HK-2 (cell line): ENCODE measurements around the gene SDK1.

Experiments
- DNase-seq: peaks from one replicate; pipeline ENCODE4 v3.0.0-alpha.2; 2018; ENCODE audit not compliant: unreplicated experiment

The SDK1 gene

DNA sequence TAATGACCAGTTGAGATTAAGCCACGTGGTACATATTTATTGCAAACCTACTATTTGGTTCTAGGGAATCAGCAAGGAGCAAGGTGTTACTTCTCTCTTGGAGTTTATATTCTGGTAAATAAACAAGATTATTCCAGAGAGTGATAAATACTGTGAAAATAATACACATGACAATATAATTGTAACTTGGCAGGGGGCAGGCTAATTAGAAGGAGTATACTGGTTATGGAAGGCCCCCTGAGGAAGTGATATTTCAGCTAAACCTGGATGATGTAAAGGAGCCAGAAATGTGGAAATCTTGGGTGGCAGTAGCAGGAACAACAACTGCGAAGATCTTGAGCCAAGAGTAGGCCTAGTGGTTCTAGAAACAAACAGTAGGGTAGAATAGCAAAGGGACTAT, 111.8 kb downstream of the SDK1 start:
- DNase-seq = no peak

DNA sequence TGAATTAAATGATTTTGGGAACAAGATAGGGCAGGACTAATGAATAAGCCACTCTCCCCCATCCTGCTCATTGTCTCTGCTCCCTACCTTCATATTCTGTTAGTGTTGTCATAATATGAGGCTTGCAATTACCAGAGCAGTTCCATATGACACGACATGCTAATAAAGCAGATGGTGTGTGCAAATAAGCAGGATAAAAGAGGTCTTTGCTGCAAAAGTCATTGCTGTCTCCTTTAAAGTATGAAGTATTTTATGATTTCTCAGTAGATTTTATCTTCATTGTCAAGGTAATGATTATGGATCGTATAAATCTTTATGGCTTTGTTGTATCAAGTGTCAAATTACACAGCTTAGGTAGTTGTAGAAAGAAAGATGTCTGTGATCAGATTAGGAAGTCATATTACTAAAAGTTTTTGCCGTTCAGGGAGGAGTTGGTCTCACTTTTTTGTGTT, 114.8 kb downstream of the SDK1 start:
- no peak for DNase-seq

GRCh38 chr7:3416453-3416852, 115.4 kb downstream of the SDK1 start:
- no peak for DNase-seq

DNA sequence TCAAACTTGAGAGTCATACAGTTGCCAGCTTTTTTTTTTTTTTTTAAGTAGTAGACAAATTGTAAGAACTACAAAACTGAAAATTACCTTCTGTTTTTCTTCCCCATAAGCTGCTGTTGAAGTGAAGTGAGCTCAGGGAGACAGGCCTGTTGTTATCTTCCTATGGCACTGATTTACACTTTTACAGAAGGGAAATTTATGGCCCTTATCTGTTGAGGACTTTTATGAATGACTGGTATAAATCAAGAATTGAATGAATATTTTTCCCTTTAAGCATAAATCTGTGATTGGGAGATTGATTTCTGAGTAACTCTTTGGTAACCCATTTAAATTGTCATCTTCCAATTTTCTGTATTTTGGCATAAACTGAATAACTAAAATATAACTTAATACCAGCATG, 124.0 kb downstream of the SDK1 start:
- DNase-seq = no peak

GRCh38 chr7:3426064-3426463, 125.0 kb downstream of the SDK1 start:
- DNase-seq = no peak

DNA sequence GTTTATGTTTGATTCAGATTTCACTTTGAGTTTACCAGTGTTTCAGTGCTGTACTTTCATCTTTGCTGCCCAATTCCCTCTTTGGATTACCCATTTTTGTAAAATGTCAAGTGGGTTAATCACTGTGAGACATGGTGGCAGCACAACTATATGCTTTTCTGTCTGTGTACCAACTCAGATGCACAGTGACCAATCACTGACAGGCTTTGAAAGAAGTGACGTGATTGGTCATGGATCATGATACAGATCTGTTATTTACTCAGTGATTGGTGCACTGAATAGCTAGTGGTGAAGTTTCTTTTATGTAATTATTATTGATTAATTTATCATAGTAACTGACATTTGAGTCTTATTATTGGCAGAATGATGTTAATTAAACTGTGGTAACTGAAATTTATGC, 126.9 kb downstream of the SDK1 start:
- no peak for DNase-seq

- no peak for DNase-seq
These were observed 128.9 kb downstream of the SDK1 start for GRCh38 chr7:3429981-3430380.

DNA sequence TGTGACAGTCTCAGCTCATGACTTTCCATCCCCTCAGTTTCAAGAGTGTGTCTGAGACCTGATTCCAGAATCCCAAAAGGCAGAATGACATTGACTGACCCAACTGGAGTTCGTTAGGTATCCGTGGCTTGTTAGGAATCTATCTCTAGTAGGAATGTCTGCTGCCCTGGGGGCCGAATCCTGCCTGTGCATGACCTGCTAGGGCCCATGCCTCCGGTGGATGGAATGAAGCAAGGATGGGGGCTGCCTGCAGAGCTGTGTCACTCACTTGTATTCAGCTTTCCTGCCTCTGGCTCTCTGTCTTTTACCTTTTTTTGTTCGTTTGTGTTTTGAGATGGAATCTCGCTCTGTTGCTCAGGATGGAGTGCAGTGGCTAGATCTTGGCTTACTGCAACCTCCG, 129.5 kb downstream of the SDK1 start:
- no peak for DNase-seq

DNA sequence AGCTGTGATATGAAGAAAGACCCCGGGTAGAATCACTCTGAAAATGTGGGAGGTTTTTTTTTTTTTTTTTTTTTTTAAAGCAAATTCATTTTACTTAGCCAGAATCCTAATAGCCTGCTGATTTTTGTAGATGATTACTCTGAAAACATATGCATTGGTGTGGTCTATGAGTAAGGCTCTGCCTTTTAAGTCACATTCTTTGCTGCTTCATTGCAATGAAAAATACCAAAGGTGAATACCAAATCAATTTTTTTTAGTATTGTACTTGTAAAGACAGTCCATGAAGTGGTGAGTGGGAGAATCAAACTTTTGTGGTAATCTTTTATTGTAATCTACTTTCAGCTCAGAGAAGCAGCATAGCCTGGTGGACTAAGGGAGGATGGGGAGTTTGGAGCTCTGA, 130.3 kb downstream of the SDK1 start:
- no peak for DNase-seq

- DNase-seq = no peak
These were observed 131.9 kb downstream of the SDK1 start for GRCh38 chr7:3432911-3433310.

- DNase-seq = no peak
These were observed 133.6 kb downstream of the SDK1 start for GRCh38 chr7:3434611-3435010.

- DNase-seq = no peak
These were observed 135.1 kb downstream of the SDK1 start for GRCh38 chr7:3436112-3436511.

DNA sequence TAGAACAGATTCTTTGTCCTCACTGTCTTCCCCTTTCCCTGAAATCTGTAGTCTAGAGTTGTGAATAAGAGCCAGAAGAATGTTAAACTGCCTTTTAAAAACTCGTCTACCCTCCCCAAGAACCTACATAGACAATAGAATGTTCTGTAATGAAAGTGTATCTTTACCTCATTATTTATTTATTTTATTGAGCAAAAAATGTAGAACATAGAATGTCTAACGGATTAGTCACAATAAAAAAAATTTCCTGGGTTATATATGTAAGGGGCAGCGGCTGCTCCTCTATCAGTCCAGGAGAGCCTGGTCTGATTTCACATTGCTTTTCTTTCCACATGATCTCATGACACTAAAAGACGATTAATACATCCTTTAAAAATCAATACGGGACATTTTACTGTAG, 135.7 kb downstream of the SDK1 start:
- no peak for DNase-seq

- DNase-seq = no peak
These were observed 136.4 kb downstream of the SDK1 start for GRCh38 chr7:3437467-3437866.

DNA sequence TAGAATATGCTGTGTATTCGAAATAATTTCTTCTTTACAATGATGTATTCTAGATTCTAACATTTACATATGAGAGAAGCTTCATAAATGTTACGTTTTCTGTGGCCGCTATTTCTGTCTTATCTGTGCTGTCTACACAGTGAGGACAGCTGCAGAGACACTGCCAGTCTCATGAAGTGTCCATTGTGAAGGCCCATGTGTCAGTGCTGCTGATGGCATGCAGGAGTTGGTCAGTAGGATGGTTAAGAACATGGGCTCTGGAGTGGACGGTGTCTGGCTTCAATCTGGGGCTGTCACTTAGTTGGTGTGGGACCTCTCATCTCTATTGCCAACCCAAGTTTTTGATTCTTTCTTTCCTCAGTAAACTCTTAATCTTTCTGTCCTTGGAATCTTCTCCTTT, 137.3 kb downstream of the SDK1 start:
- no peak for DNase-seq

DNA sequence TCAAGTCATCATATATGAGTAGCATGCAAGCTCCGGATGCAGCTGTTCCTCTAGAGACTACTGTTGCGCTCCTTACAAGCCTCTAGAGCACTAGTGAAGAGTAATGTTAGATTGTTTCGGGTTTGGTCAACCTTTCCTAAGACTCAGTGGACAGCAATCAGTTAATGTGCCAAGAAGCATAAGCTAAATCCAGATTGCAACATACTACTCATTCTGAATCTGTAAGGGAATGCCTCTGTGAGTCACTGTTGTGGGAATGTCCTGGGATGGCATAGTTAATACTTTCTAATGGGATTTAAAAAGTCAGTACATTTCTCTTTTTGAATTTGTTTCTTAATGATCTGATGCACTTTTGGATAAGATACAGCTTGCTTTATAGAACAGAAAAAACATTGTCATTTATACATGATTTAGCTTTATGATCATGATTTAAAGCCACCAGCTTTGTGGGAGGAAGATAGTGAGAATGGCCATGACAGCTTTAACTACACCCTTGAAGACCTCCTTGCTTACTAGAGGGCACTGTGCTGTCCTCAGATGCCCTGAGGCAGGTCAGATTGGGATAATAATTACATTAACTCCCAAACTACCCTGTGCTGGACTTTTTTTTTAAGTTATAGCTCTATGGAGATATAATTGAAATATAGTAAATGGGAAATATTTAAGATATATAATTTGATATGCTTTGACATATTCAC, 138.4 kb downstream of the SDK1 start:
- DNase-seq = no peak

GRCh38 chr7:3440509-3440908, 139.5 kb downstream of the SDK1 start:
- DNase-seq = no peak

- no peak for DNase-seq
These were observed 142.7 kb downstream of the SDK1 start for GRCh38 chr7:3443716-3444115.

GRCh38 chr7:3446786-3447185, 145.7 kb downstream of the SDK1 start:
- DNase-seq = no peak

DNA sequence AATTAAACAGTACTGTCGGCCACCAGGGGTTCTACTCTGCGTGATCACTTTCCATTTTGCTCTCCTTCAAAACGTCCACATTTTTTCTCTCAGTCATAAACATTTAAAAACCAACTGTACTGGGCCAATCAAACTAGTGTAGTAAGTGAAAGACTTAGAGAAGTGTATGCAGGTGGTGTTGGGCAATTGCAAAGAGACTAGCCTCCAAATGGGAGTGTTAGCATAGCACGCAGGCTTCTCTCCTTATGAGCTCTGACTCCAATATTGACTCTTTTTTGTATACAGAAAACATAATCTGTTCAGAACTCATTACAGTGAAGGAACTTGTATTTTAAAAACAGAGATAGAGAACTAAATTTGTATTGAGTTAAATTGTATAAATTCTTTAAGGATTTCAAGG, 150.6 kb downstream of the SDK1 start:
- no peak for DNase-seq

- no peak for DNase-seq
These were observed 152.3 kb downstream of the SDK1 start for GRCh38 chr7:3453398-3453797.

DNA sequence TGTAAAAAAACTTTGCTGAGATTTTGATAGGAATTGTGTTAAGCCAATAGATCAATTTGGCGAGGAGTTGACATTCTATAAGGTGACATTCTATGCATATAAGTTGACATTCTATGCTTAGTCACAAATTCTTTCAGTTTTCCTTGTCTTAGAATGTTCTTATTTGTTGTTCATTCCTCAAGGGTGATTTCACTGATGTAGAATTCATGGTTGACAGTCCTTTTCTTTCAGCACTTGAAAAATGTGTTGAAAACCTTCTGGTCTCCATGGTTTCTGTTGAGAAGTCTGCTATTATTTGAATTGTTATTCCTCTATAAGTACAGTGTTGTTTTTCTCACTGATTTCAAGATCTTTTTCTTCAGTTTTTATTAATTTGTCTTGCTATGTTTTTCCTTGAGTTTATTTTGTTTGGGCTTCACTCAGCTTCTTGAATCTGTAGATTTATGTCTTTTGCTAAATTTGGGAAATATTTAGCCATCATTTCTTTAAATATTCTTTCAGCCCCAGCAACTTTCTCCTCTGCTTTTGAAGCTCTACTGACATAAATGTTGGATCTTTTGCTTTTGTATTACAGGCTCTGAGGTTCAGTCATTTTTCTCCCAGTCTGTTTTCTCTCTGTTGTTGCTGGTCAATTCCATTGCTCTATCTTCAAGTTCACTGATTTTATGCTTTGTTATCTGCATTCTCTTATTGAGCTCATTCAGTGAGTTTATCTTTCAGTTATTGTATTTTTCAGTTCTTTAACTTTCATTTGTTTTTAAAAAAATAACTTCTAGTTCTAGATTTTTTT, 154.9 kb downstream of the SDK1 start:
- DNase-seq = no peak

- no peak for DNase-seq
These were observed 158.1 kb downstream of the SDK1 start for GRCh38 chr7:3459111-3459510.

DNA sequence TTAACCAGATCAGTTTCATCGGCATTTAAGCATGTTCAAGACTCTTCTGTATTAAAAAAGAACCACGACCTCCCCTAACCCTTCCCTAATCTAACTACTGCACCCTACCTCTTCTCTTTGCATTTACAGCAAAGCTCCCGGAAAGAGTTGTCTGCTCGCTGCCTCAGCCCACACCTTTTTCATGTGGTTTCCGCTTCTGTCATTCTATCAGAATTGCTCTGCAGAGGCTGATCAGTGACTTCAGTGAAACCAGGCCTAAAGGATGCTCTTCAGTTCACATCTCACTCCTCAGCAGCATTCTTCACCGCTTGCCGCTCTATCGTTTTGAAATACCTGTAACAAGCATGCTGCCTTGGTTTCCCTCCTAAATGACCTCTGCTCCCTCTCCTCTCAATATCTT, 160.9 kb downstream of the SDK1 start:
- no peak for DNase-seq
